ENCODE data around the gene EEF1AKMT2. TPM values are rescaled to one million over a fixed set of nuclear protein-coding genes. Genes with fewer than 3 reads are reported as not detected.
"Not testable (repeated sequence)": the region's sequence is repeated elsewhere in the genome, so short reads cannot be mapped to it uniquely, and the experiment has no call there.

Gene EEF1AKMT2
- total RNA-seq, 1 donor from 2014 or later, result 22.3 TPM

DNA sequence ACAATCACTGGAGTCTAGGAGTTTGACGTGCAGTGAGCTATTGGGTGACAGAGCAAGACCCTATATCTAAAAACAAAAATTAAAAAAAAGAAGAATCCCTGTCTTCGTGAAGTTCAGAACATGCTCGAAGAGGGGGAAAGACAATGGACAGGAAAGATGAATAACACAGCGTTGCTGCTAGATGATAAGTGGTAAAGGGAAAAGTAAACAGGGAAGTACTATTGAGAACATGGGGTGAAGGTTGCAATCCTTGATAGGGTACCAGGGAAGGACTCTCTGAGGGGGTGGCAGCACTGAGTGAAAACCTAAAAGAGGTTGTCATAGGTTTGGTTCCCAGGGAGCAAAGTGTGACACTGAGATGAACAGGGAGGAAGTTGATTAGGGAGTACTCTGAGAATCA, 7.1 kb upstream of the EEF1AKMT2 start:
- Mint-ChIP-seq H3K27ac (no peak overlapping the region), H3K36me3 (ENCODE audit: low read depth) (no peaks in the 10 kb centered on the region), H3K9me3 (no peaks in the 10 kb centered on the region), H3K4me1 (peaks cover 14% of the 10 kb centered on the region), H3K4me3 (no peak overlapping the region), H3K27me3 (peaks cover 19% of the 10 kb centered on the region)
- intact Hi-C loops (cut with micrococcal nuclease), result loop anchor here (10.0 kb wide), 1 partner anchor 1794 kb away; the partner anchor contains the start of genes ACADSB and IKZF5
- no peak for DNase-seq

DNA sequence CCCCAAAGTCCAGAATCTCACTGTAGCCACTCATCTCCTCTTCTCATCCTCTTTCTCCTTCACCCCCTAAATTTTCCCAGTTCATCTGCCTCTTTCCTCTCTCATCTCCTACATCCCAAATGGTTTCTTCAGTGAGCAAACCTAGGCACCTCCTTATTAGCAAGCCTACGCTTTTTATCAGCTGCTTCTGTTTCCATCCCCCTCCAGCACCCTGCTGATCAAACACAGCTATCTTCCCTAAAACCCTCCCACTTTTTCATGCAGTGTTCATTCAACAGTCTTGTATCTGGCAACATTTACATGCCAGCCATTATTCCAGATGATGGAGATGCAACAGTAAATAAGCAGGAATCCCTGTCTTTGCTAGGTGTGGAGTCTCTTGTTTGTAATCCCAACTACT, 6.7 kb upstream of the EEF1AKMT2 start:
- intact Hi-C loops (cut with micrococcal nuclease), result loop anchor here (10.0 kb wide), 1 partner anchor 1794 kb away; the partner anchor contains the start of genes ACADSB and IKZF5
- H3K27me3 Mint-ChIP-seq, result peaks cover 19% of the 10 kb centered on the region
- H3K27ac Mint-ChIP-seq, result no peak overlapping the region
- DNase-seq, result no peak
- H3K9me3 Mint-ChIP-seq, result no peaks in the 10 kb centered on the region
- no peaks in the 10 kb centered on the region for H3K36me3 Mint-ChIP-seq (ENCODE audit: low read depth)
- H3K4me3 Mint-ChIP-seq, result no peak overlapping the region
- peaks cover 14% of the 10 kb centered on the region for H3K4me1 Mint-ChIP-seq

DNA sequence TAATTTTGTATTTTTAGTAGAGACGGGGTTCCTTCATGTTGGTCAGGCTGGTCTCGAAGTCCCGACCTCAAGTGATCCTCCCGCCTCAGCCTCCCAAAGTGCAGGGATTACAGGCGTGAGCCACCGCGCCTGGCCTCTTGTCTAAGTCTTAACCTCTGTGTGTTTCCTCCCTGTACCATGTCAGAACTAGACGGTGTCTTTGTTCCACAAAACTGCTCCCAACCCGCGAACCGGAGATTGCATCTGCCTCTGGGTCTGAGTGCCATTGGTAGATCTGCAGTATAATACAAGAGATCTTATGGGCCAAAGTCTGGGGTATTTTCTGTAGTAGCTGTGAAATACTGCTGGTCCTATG, 1.3 kb upstream of the EEF1AKMT2 start:
- peak overlapping the region; percentile 96 for H3K4me3 Mint-ChIP-seq
- H3K36me3 Mint-ChIP-seq (ENCODE audit: low read depth), result peaks cover 13% of the 10 kb centered on the region
- H3K9me3 Mint-ChIP-seq, result no peaks in the 10 kb centered on the region
- intact Hi-C loops (cut with micrococcal nuclease), result loop anchor here (5.0 to 10.0 kb wide), 3 partner anchors 331 to 1788 kb away; partner anchors contain the start of genes ACADSB, EDRF1, IKZF5 and LHPP
- DNase-seq, result peak; percentile 60
- H3K4me1 Mint-ChIP-seq, result peaks cover 13% of the 10 kb centered on the region
- peaks cover 13% of the 10 kb centered on the region for H3K27me3 Mint-ChIP-seq
- peak overlapping the region; percentile 57 for H3K27ac Mint-ChIP-seq

DNA sequence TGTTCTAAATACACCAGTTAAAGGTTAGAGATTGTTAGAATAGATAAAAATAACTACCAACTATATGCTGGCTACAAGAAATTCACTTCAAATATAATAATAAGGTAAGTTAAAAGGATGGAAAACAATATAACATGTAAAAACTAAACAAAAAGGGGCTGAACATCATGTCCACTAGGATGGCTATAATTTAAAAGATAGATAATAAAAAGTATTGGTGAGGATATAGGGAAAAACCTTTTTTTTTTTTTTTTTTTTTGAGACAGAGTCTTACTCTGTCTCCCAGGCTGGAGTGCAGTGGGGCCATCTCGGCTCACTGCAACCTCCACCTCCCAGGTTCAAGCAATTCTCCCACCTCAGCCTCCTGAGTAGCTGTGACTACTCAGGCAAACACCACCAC, 8.8 kb downstream of the EEF1AKMT2 start:
- H3K9me3 Mint-ChIP-seq; H3K27me3 Mint-ChIP-seq; intact Hi-C loops (cut with micrococcal nuclease); DNase-seq; H3K4me3 Mint-ChIP-seq; H3K4me1 Mint-ChIP-seq; H3K27ac Mint-ChIP-seq: not testable (repeated sequence)
- H3K36me3 Mint-ChIP-seq (ENCODE audit: low read depth), result peaks cover 39% of the 10 kb centered on the region

DNA sequence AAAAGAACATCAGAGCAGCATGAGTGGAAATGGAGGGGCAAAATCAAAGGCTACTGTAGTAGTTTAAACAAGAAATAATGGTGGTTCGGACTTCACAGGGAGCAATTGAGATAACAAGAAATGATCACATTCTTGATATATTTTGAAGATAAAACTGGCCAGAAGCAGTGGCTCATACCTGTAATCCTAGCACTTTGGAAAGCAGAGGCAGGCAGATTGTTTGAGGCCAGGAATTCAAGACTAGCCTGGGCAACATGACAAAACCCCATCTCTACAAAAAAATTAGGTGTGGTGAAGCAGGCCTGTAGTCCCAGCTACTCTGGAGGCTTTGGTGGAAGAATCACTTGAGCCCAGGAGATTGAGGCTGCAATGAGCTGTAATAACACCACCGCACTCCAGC, 22.9 kb downstream of the EEF1AKMT2 start:
- DNase-seq, result no peak
- no peak overlapping the region for H3K27ac Mint-ChIP-seq

DNA sequence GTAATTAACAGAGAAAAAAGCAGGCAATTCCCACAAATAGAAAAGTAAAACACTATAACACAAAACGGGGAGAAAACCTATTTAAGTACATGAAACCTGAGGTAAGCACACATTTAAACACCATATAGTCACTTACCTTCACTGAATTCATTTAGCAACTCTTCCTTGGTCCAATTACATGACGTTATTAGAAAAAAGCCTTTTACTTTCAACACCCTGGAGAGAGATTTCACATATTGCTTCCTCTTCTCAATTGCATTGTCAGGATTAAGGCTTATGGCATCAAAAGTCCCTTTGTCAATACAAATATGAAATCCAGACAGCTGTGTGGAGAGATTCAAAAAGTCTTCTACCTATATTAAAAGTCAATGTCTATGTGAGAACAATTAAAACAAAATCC, 26.4 kb downstream of the EEF1AKMT2 start:
- no peak for DNase-seq
- H3K4me1 Mint-ChIP-seq, result peaks cover 8% of the 10 kb centered on the region
- H3K27me3 Mint-ChIP-seq, result no peaks in the 10 kb centered on the region
- H3K36me3 Mint-ChIP-seq (ENCODE audit: low read depth), result peaks cover 34% of the 10 kb centered on the region
- H3K27ac Mint-ChIP-seq, result no peak overlapping the region
- H3K9me3 Mint-ChIP-seq, result no peaks in the 10 kb centered on the region
- H3K4me3 Mint-ChIP-seq, result no peak overlapping the region
- intact Hi-C loops (cut with micrococcal nuclease), result no loop called here

More for the DNA sequence above, 22.9 kb downstream of the EEF1AKMT2 start:
- intact Hi-C loops (cut with micrococcal nuclease), result no loop called here
- no peak overlapping the region for H3K4me3 Mint-ChIP-seq
- no peaks in the 10 kb centered on the region for H3K4me1 Mint-ChIP-seq
- no peaks in the 10 kb centered on the region for H3K9me3 Mint-ChIP-seq
- H3K36me3 Mint-ChIP-seq (ENCODE audit: low read depth), result peaks cover 45% of the 10 kb centered on the region
- no peaks in the 10 kb centered on the region for H3K27me3 Mint-ChIP-seq

GRCh38 chr10:124763267-124763666, 28.4 kb downstream of the EEF1AKMT2 start:
- H3K27me3 Mint-ChIP-seq, result no peaks in the 10 kb centered on the region
- H3K27ac Mint-ChIP-seq, result no peak overlapping the region
- peaks cover 8% of the 10 kb centered on the region for H3K4me1 Mint-ChIP-seq
- no peaks in the 10 kb centered on the region for H3K9me3 Mint-ChIP-seq
- DNase-seq, result no peak
- H3K4me3 Mint-ChIP-seq, result no peak overlapping the region
- H3K36me3 Mint-ChIP-seq (ENCODE audit: low read depth), result peaks cover 36% of the 10 kb centered on the region
- intact Hi-C loops (cut with micrococcal nuclease), result no loop called here

- H3K4me3 Mint-ChIP-seq, result no peak overlapping the region
- H3K27ac Mint-ChIP-seq, result no peak overlapping the region
- H3K4me1 Mint-ChIP-seq, result peaks cover 8% of the 10 kb centered on the region
- H3K36me3 Mint-ChIP-seq (ENCODE audit: low read depth), result peaks cover 38% of the 10 kb centered on the region
- no peak for DNase-seq
- intact Hi-C loops (cut with micrococcal nuclease), result no loop called here
- no peaks in the 10 kb centered on the region for H3K9me3 Mint-ChIP-seq
- no peaks in the 10 kb centered on the region for H3K27me3 Mint-ChIP-seq
These were observed 29.4 kb downstream of the EEF1AKMT2 start for GRCh38 chr10:124762281-124762680.

GRCh38 chr10:124756156-124756903, 35.4 kb downstream of the EEF1AKMT2 start:
- intact Hi-C loops (cut with micrococcal nuclease), result no loop called here
- peaks cover 37% of the 10 kb centered on the region for H3K36me3 Mint-ChIP-seq (ENCODE audit: low read depth)

GRCh38 chr10:124755581-124755980, 36.1 kb downstream of the EEF1AKMT2 start:
- H3K27me3 Mint-ChIP-seq, result no peaks in the 10 kb centered on the region
- peaks cover 33% of the 10 kb centered on the region for H3K36me3 Mint-ChIP-seq (ENCODE audit: low read depth)
- H3K9me3 Mint-ChIP-seq, result no peaks in the 10 kb centered on the region
- H3K27ac Mint-ChIP-seq, result no peak overlapping the region
- intact Hi-C loops (cut with micrococcal nuclease), result no loop called here
- no peak for DNase-seq
- H3K4me3 Mint-ChIP-seq, result no peak overlapping the region
- peaks cover 1% of the 10 kb centered on the region for H3K4me1 Mint-ChIP-seq

More at GRCh38 chr10:124756156-124756903, 35.4 kb downstream of the EEF1AKMT2 start:
- no peaks in the 10 kb centered on the region for H3K27me3 Mint-ChIP-seq
- H3K4me1 Mint-ChIP-seq, result peaks cover 8% of the 10 kb centered on the region
- no peak overlapping the region for H3K27ac Mint-ChIP-seq
- no peak overlapping the region for H3K4me3 Mint-ChIP-seq
- H3K9me3 Mint-ChIP-seq, result no peaks in the 10 kb centered on the region
- no peak for DNase-seq

DNA sequence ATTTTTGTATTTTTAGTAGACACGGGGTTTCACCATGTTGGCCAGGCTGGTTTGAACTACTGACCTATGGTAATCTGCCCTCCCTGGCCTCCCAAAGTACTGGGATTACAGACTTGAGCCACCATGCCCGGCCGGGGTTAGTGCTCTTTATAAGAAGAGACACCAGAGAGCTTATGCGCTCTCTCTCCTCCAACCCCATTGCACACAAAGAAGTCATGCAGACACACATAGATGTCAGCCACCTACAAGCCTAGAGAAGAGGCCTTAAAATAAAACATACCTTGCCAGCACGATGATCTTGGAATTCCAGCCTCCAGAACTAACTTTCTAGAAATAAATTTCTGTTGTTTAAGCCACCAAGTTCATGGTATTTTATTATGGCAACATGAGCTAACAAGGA, 37.5 kb downstream of the EEF1AKMT2 start:
- H3K9me3 Mint-ChIP-seq, result no peaks in the 10 kb centered on the region

DNA sequence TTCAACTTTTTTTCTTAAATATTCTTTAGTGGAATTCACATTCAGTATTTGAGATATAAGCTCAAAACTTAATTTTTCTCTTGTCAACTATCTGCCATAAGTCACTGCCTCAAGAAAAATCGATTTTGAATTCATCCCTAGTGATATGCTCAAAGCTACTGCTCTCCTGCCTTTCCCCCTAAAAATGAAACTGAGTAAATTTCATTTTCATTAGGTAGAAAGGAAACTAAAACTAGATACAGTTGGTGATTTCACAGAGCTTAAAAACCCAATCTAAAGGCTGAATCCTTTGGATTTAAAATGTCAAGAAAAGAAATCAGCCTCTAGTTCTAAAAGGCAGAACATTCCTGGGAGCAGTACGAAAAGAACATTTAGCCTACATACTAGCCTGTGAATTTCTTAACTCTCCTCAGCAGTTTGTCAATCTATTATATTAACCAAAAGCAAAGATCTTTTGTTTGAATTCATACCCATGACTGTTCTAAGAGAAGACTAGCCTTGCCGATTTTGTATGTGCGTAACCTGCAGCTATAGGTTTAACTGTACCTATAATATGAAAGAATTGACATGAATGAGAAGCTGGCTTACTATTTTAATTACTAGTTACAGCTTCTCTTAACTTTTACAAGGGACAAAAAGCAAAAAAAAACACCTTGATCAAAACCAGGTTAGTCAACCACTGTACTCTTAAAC, 42.6 kb downstream of the EEF1AKMT2 start:
- peak overlapping the region; percentile 71 for H3K27ac Mint-ChIP-seq
- H3K4me3 Mint-ChIP-seq, result peak overlapping the region; percentile 59
- intact Hi-C loops (cut with micrococcal nuclease), result no loop called here

More for the DNA sequence above, 37.5 kb downstream of the EEF1AKMT2 start:
- Mint-ChIP-seq H3K4me3 (no peak overlapping the region), H3K27ac (peak overlapping the region; percentile 28), H3K36me3 (ENCODE audit: low read depth) (peaks cover 28% of the 10 kb centered on the region), H3K27me3 (no peaks in the 10 kb centered on the region), H3K4me1 (peaks cover 4% of the 10 kb centered on the region)
- peak; percentile 46 for DNase-seq
- intact Hi-C loops (cut with micrococcal nuclease), result no loop called here

GRCh38 chr10:124748166-124748565, 43.5 kb downstream of the EEF1AKMT2 start:
- Mint-ChIP-seq H3K36me3 (ENCODE audit: low read depth) (peaks cover 26% of the 10 kb centered on the region), H3K9me3 (no peaks in the 10 kb centered on the region), H3K27ac (no peak overlapping the region), H3K4me1 (peaks cover 20% of the 10 kb centered on the region), H3K27me3 (no peaks in the 10 kb centered on the region), H3K4me3 (no peak overlapping the region)
- intact Hi-C loops (cut with micrococcal nuclease), result no loop called here
- DNase-seq, result peak; percentile 60

More for the DNA sequence above, 42.6 kb downstream of the EEF1AKMT2 start:
- Mint-ChIP-seq H3K9me3 (no peaks in the 10 kb centered on the region), H3K27me3 (no peaks in the 10 kb centered on the region), H3K36me3 (ENCODE audit: low read depth) (peaks cover 26% of the 10 kb centered on the region), H3K4me1 (peaks cover 18% of the 10 kb centered on the region)
- peak; percentile 49 for DNase-seq

GRCh38 chr10:124747745-124748144, 43.9 kb downstream of the EEF1AKMT2 start:
- DNase-seq, result no peak
- Mint-ChIP-seq H3K27ac (no peak overlapping the region), H3K36me3 (ENCODE audit: low read depth) (peaks cover 27% of the 10 kb centered on the region), H3K27me3 (peaks cover 1% of the 10 kb centered on the region), H3K9me3 (no peaks in the 10 kb centered on the region), H3K4me1 (peaks cover 22% of the 10 kb centered on the region), H3K4me3 (no peak overlapping the region)
- intact Hi-C loops (cut with micrococcal nuclease), result no loop called here
